Right hindlimb (tissue), 1 donor: ENCODE data around the gene SYT10.
A peak's percentile ranks its signal among the peaks of the same experiment; 100 is the strongest.
"Not testable (repeated sequence)": the region's sequence is repeated elsewhere in the genome, so short reads cannot be mapped to it uniquely, and the experiment has no call there.

ENCODE experiments used
- DNase-seq: peaks from one replicate; pipeline ENCODE4 v3.0.0-alpha.2; 2018

SYT10 gene

GRCh38 chr12:33439587-33440011, at the start of gene SYT10:
Gene SYT10 (minus strand): TSS chr12:33439819. CDS start chr12:33439522, 297 bp downstream.
- DNase-seq = peak; percentile 50

DNA sequence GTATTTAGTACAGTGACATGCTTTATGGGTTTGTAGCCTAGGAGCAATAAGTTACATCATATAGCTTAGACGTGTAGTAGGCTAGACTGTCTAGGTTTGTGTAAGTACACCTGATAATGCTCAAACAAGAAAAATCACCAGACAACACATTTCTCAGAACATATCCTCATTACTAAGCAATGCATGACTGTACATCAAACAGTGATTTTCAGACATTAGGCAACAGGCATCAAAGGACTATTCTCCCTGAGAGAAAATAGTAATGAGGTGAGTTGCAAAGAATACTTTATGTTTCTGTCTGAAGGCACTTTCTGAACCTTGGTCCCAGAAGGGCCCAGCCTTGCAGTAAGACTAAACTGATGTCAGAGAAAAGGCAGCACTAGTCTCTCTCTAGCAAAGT, 48.4 kb upstream of the SYT10 start:
- no peak for DNase-seq

DNA sequence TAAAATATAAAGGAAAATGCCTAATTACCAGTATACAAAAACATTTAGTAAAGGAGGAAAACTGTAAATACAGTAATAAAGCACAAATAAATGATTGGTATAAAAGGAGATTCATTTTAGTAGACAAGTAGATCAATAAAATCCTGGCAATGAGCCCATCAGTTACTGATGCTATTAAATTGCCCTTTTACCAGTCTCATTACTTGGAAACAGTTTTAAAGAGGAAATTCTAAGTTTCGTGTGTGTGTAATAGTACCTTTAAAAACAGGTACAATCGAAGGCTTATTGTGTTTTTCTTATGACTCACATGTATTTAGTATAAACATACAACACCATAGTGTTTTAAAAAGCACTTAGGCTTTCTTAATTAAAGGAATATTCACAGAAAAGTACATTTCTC, 46.4 kb upstream of the SYT10 start:
- DNase-seq = no peak

GRCh38 chr12:33484161-33484560, 44.5 kb upstream of the SYT10 start:
- no peak for DNase-seq

DNA sequence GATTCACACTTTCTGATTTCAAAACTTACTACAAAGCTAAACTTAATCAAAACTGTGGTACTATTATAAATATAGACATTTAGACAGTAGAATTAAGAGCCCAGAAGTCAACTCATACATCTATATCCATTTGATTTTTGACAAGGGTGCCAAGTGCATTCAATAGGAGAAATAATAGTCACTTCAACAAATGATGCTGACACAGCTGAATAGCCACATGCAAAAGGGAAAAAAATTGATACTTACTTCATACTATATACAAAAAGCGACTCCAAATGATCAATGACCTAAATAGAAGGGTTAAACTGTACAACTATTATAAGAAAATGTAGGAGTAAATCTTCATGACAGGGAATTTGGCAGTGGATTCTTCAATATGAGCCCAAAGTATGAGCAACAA, 40.7 kb upstream of the SYT10 start:
- DNase-seq = no peak

DNA sequence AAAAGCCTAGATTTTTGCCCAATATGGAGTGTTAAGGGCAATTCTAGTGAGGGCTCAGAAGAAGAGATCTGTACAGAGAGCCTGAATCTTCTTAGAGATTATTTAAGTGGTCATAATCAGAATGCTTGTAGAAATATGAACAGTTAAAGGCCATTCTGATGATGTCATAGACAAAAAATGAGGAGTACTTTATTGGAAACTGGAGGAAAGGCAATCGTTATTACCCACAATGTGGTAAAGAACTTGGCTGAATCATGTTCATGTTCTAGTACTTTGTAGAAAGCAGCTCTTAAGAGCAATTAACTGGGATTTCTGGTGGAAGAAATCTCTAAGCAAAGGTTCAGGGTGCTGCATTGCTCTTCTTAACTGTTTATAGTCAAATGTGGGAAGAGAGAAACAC, 36.4 kb upstream of the SYT10 start:
- no peak for DNase-seq

GRCh38 chr12:33472299-33472698, 32.7 kb upstream of the SYT10 start:
- no peak for DNase-seq

GRCh38 chr12:33455096-33455495, 15.5 kb upstream of the SYT10 start:
- DNase-seq = no peak

- no peak for DNase-seq
Measured at GRCh38 chr12:33450480-33450879, 10.9 kb upstream of the SYT10 start.

GRCh38 chr12:33440477-33440876, 858 bp upstream of the SYT10 start:
- no peak for DNase-seq

- DNase-seq = no peak
Measured at GRCh38 chr12:33438851-33439586, 600 bp downstream of the SYT10 start.

DNA sequence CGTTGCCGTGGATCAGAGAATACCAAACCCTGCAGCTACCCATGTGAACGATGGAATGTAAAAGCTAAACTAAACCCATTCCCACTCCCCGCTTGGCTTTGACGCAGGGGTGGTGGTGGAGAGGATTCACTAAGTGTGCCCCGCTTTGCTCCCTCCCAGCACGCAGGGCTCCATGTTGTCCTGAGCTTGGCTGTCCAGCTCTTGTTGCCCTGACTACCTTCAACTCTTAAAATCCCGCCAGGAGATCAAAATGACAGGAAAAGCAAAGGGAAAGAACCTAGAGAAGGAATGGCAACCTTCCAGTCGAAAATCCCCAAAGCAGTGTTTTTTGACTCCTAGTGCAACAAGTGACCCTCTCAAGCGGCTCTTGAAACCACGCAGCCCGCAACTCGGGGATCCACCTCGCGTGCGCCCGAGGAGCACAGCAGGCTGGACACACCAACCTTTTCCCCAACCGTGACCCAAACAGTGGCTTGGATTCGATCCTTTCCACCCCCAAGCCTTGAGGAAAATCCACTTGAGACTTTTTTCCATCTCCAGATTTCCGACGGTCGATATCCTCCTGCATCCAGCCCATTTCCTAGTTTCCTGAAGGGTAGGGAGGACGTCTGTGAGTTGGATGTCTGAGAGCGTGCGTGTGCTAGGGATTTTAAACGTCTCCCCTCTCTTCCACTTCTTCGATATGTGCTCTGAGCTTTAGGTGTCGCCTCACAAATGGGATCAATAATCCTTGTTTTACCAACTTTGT, 1.4 kb downstream of the SYT10 start:
- no peak for DNase-seq

DNA sequence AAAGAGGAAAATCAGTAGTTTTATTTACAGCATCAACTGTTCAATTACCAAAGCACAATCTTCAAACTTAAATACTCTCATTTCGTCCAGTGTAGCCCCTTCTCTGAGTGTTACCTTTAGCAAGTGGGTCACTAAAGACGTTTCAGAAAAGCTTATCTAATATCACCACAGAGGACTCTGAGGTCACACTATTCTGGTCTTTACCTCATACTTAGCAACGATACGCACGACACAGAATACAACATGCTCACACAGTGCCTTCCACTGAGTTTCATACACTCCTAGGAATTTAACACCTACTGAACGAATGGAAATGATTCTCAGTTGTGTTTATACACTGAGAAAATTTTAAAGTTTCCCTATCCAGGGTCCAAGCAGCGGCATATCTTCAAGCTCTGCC, 2.0 kb downstream of the SYT10 start:
- DNase-seq = no peak

DNA sequence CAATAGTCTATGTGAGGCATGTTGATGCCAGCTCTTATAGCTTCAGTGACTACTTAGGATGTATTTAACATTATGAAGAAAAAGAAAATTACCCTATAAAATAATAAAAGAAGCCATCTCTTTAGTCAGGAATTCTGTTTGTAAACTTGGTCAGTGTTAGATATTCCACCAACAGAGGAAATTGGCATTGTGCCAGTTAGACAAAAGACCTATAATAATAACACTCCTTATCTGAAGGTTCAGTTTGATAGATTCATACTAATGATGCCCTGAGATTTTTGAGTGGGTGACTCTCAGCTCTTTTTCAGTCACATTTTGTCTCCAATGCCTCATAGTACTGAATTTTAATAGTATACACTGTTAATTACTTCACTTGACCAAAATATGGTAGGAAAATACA, 6.6 kb downstream of the SYT10 start:
- DNase-seq = no peak

GRCh38 chr12:33431648-33432047, 8.0 kb downstream of the SYT10 start:
- DNase-seq = no peak

- no peak for DNase-seq
Measured at GRCh38 chr12:33429468-33429867, 10.2 kb downstream of the SYT10 start.

DNA sequence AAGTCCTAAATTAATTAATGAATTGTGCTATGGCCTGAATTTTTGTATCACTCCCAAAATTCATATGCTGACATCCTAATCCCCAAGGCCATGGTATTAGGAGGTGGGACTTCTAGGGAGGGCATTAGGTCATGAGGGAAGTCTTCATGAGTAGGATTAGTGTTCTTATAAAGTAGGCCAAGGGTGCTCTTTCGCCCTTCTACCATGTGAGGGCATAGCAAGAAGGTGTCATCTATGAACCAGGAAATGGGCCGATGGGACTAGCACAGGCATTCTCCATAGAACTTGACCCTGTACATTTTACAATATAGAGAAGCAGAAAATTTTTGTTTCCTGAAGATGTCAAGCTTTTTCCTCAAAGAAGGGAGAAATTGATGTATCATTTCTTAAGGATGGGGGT, 12.5 kb downstream of the SYT10 start:
- no peak for DNase-seq

DNA sequence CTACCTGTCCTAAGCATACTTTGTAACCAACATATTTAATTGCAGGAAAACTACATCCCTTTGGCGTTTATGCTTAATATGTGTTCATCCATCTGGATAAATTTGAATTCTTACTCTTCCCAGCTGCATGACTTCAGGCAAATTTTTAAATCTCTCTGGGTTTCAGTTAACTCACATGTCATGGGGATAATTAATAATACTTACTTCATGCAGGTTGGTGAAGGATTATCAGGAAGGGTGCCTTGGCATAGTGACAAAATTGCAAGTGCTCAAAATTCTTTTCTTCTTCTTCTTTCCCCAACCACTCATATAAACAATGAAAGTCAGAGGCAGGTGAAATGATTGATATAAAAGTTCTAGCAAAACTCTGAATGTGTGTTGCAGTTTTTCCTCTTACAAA, 15.9 kb downstream of the SYT10 start:
- DNase-seq = no peak

GRCh38 chr12:33412410-33412809, 27.2 kb downstream of the SYT10 start:
- DNase-seq = not testable (repeated sequence)

DNA sequence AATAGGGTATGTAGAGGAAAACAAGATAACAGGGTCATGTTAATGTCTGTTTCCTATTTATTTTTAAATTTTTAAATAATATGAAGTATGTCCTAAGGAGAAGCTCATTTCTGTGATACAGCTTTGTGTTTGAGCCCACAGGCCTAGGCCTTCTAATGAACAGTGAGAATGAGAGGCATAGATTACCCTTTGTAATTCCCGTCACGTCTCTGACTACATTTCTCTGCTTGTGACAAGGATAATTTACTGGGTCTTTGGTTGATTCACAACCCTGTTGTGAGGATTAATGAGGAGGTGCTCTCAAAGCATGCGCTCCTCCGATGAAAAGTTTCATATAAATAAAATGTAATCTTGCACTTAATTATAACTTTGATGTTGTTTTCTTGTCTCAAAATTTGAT, 56.1 kb downstream of the SYT10 start:
- no peak for DNase-seq

DNA sequence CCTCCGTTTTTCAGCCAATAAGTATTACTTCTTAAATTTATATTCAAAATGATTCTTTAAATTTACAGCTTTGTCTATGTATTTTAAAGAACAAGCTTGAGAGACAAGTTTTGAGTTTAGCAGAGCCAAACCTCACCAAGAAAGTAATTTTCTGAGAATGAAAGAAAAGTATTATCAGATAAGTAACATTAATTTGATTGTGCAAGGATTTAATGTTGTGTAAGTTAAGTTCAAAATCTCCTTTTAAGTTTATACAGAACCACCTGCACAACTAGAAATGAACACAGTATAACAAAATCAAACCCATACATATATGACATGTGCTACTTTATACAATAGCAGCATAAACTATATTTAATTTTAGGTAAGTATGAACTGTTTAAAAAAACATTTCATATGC, 63.5 kb downstream of the SYT10 start:
- DNase-seq = no peak

DNA sequence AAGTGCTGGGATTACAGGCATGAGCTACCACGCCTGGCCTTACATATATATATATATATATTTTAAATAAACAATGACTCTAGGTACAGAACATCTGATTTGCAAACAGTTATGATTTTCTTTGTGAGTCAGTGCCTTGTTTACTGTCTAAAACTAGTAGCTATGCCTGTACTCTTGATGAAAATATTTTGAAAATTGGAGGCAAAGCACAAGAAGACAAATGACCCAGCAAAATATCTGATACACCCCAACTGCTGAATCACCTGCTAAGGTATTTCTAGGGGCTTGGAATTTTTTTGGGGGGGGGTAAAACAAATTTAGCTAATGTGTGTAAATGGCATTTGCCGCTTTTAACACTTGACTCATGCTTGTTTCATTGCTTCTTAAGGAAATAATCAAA, 69.3 kb downstream of the SYT10 start:
- no peak for DNase-seq

DNA sequence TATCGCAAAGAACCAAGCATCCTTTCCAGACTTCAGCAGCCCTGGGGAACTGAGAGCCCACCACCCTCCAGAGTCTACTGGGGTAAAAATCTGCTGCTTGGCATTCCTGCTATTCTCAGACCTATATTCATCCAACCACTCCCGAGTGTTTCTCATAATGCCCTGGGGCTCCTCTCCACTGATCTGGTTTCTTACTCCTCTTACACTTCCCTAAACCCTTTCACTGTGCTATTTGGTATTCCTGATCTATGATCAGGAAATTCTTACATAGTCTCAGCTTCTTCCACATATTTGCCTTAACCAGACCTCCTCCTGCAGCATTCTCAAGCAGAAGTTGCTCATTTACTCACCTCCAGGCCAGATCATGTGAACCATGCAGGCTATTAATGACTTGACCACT, 82.4 kb downstream of the SYT10 start:
- no peak for DNase-seq

DNA sequence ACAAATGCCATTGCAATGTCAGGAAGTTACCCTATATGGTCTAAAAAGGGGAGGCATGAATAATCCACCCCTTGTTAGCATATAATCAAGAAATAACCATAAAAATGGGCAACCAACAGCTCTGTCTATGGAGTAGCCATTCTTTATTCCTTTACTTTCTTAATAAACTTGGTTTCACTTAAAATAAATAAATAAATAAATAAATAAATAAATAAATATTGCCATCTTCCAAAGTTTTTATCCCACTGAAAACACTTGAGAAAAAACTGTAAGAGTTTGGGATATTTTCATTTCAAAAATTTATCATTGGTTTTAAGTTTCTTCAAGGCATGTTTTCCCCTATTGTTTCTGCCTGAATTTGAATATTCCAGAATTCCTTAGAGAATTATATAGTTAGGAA, 89.8 kb downstream of the SYT10 start:
- DNase-seq = no peak

DNA sequence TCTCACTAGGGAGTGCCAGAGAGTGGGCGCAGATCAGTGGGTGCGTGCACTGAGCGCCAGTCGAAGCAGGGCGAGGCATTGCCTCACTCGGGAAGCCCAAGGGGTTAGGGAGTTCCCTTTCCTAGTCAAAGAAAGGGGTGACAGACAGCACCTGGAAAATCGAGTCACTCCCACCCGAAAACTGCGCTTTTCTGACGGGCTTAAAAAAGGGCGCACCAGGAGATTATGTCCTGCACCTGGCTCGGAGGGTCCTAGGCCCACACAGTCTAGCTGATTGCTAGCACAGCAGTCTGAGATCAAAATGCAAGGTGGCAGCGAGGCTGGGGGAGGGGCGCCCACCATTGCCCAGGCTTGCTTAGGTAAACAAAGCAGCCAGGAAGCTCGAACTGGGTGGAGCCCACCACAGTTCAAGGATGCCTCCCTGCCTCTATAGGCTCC, 107.6 kb downstream of the SYT10 start:
- not testable (repeated sequence) for DNase-seq
